ENCODE data around the gene SLC17A9. TPM values are rescaled to one million over a fixed set of nuclear protein-coding genes. Genes with fewer than 3 reads are reported as not detected.

The SLC17A9 gene
- total and polyA plus RNA-seq, 2 donors, result 3.2 to 8.9 TPM

DNA sequence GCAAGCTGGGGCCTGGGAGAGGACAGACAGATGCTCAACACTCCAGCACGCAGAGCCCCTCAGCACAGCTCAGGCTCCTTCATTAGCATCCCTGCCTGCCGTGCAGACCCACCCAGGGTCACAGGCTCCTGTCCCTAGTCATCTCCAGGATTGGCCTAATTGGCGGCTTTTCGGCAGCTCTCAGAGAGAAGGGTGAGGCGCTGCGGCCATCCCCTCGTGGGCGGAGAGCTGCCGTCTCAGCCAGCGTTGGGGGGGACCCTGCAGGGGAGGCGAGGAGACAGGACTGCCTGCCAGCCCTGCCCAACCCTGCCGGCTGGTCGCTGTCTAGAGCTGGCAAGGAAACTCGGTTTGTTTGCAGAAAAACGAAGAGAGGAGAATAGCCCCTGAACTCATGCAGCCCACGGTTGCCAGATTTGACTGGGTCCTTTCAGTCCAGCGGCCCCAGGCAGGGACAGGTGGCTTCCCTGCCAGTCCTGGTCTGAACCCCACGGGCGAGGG is 27.4 kb downstream of the SLC17A9 start:
- Histone ChIP-seq H3K4me1 (ENCODE audit: insufficient read depth) (no peaks in the 10 kb centered on the region), H3K27ac (ENCODE audit: low read depth) (no peak overlapping the region), H3K4me3 (ENCODE audit: low read depth, low read length) (no peak overlapping the region), H3K36me3 (ENCODE audit: insufficient read depth) (no peaks in the 10 kb centered on the region)
- DNase-seq (ENCODE audit: extremely low spot score), result no peak
- 11% methylated on average over 19 of the region's 19 CpGs for WGBS

DNA sequence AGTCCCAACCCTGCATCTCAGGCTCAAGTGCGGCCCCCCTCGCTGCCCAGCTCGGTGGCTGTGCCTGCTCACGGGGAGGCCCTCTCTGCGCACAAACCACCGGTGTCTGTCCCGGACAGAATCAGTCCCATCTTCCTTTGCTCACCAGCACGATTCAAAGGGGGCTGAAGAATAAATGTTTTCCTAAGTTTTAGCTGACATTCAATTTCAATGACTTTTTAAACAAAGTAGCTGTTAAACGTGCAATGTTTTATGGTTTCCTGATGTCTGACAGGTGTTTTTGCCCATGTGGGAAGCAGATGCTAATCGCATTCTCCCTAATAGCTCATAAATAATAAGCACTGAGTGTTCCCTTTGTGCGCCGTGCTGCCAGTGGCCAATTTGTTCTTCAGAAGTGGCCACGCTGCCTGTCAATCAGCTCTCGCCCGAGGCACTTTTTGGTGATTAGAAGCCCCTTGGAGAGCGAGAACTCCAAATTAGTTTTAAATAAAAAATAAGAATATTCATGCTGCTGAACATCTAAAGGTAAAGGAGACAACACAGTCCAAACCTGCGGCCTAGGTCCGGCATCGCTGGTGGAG is 28.0 kb downstream of the SLC17A9 start:
- no peaks in the 10 kb centered on the region for H3K36me3 ChIP-seq (ENCODE audit: insufficient read depth)

DNA sequence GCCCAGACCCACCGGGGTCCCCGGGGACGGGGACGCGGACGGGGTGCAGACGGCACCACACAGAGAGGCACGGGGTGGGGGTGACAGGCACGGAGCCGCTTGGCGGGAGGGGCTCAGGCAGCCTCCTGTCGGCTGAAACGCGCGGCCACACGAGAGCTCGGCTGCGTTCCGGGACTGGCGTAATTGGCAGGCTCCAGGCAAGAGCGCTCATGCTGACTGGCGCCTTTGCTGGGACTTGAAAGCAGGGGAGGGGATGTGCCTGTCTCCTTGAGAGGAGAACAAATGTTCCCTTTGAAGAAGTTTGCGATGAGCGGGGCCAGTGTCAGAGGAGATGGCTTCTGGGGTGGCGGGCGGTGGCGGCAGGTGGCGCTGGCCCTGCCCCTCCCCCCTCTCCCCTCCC is 28.5 kb downstream of the SLC17A9 start:
- Histone ChIP-seq H3K4me3 (ENCODE audit: low read depth, low read length) (no peak overlapping the region), H3K36me3 (ENCODE audit: insufficient read depth) (no peaks in the 10 kb centered on the region), H3K4me1 (ENCODE audit: insufficient read depth) (no peaks in the 10 kb centered on the region), H3K27ac (ENCODE audit: low read depth) (no peak overlapping the region)
- 27% methylated on average over 28 of the region's 28 CpGs for WGBS
- DNase-seq (ENCODE audit: extremely low spot score), result no peak

More for the DNA sequence above, 28.0 kb downstream of the SLC17A9 start:
- Histone ChIP-seq H3K4me1 (ENCODE audit: insufficient read depth) (no peaks in the 10 kb centered on the region), H3K4me3 (ENCODE audit: low read depth, low read length) (no peak overlapping the region), H3K27ac (ENCODE audit: low read depth) (no peak overlapping the region)
- WGBS, result 40% methylated on average over 19 of the region's 19 CpGs
- DNase-seq (ENCODE audit: extremely low spot score), result no peak

DNA sequence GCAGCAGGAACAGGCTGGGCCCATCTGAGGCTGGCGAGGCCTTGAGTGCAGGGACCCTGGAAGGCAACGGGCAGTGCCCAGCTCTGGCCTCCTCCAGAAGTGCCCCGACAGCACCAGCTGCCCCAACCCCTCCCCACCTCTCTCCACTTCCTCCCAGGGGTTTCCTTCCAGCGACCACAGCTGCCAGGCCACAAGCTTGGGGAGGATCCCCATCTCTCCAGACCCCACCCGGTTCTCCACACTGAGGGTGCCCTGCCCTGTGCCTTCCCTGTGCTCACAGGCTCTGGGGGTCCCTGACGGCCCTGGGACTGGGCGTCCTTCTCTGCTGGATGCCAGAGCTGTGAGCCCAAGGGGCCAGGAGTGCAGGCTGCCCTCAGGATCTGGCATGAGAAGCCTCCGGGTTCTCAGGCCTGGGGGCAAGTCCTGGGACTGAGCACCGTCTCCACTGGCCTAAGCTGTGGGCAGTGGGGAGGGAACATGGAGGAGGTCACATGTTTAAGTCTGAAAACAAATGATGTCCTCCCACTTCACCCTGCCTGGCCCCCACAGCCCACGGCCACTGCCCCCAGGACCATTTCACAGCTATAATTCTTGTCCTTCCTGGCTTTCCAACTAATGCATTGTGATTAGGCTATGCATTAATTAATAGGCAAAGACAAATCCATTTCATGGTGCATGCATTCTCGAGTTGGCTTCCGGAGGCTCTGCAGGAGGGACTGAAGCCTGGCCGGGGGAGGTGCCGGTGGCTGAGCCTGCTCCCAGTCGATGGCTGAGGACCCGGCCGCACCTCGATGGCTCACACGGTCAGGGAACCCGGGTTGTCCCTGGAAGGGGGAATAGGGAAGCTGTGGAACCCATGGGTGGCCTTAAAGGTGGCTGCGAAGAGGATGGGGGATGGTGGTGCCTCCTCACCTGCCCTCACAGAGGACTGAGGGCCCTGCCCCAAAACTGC is 29.9 kb downstream of the SLC17A9 start:
- no peaks in the 10 kb centered on the region for H3K4me1 ChIP-seq (ENCODE audit: insufficient read depth)
- no peak for DNase-seq (ENCODE audit: extremely low spot score)
- no peak overlapping the region for H3K4me3 ChIP-seq (ENCODE audit: low read depth, low read length)
- H3K27ac ChIP-seq (ENCODE audit: low read depth), result no peak overlapping the region
- WGBS, result 65% methylated on average over 20 of the region's 21 CpGs
- no peaks in the 10 kb centered on the region for H3K36me3 ChIP-seq (ENCODE audit: insufficient read depth)

DNA sequence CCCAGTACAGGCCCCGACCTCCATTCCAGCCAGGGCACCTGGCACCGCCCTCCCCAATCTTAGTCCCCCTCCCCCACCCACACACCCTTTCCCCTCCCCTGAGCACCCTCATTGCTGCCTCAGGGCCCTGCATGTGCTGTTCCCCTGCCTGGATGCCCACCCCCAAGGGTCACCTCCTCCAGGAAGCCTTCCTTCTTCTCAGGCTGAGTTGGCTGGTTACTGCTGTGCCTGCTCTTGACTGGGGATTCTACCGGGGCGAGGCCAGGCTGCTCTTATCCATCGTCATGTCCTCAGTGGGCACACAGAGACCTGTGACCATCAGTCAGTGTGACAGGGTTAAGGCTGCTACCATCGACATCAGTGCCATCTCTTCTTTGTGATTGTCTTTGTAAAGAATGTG is 30.7 kb downstream of the SLC17A9 start:
- no peak for DNase-seq (ENCODE audit: extremely low spot score)
- Histone ChIP-seq H3K4me1 (ENCODE audit: insufficient read depth) (no peaks in the 10 kb centered on the region), H3K27ac (ENCODE audit: low read depth) (no peak overlapping the region), H3K36me3 (ENCODE audit: insufficient read depth) (no peaks in the 10 kb centered on the region), H3K4me3 (ENCODE audit: low read depth, low read length) (no peak overlapping the region)
- WGBS, result 83% methylated on average over 6 of the region's 6 CpGs

DNA sequence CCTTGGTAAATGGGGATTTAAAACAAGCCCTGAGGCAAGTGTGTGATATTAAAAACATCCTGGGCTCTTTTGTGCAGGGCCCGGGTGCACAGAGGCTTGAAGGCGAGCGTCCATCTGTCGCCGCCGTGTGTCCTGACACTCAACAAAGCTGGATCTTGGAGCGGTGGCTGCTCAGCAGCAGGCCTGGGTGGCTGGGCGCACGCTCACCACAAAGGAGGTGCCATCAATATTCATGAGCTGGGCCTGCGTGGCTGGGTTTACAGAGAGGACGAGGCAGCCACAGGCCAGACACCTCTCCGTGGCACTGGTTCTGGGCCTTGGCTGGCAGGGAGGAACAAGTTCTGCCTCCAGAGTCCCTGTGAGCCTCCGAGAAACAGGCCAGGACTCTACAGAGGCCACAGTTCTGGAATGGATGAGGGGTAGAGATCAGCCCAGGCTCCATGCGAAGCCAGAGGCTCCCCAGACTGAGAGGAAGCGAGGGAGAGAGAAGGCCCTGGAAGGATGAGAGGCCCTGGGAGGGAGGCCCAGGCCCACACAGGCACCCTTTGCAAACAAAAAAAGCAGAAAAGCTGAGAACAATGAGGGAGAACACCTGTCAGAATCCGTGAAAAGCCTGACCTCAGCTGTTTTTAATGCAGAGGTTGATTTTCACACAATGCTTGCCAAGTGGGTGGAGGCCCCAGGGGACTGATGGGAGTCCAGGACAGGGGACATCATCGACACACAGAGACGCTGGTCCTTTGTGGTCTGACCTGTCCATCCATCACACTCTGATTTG is 32.3 kb downstream of the SLC17A9 start:
- no peak overlapping the region for H3K27ac ChIP-seq (ENCODE audit: low read depth)
- 71% methylated on average over 18 of the region's 18 CpGs for WGBS
- DNase-seq (ENCODE audit: extremely low spot score), result no peak
- H3K36me3 ChIP-seq (ENCODE audit: insufficient read depth), result no peaks in the 10 kb centered on the region
- no peak overlapping the region for H3K4me3 ChIP-seq (ENCODE audit: low read depth, low read length)
- H3K4me1 ChIP-seq (ENCODE audit: insufficient read depth), result no peaks in the 10 kb centered on the region

DNA sequence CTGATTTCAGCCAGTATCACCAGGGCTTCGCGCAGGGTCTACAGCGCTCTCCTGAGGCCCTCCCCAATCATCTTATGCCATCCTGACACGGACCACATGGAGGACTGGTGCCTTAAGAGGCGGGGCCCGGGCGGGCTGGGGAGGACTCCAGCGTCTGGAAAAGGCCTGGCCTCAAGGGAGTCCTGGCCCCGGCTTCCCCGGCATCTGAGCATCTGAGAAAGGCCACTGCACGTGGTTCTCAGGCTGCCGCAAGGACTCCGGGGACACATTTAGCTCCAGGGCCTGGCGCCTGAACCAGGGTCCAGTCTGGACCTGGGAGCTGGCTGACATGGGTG is 32.9 kb downstream of the SLC17A9 start:
- H3K4me1 ChIP-seq (ENCODE audit: insufficient read depth), result no peaks in the 10 kb centered on the region
- 57% methylated on average over 14 of the region's 14 CpGs for whole genome bisulfite sequencing
- H3K27ac ChIP-seq (ENCODE audit: low read depth), result no peak overlapping the region
- DNase-seq (ENCODE audit: extremely low spot score), result no peak
- H3K4me3 ChIP-seq (ENCODE audit: low read depth, low read length), result no peak overlapping the region
- H3K36me3 ChIP-seq (ENCODE audit: insufficient read depth), result no peaks in the 10 kb centered on the region

DNA sequence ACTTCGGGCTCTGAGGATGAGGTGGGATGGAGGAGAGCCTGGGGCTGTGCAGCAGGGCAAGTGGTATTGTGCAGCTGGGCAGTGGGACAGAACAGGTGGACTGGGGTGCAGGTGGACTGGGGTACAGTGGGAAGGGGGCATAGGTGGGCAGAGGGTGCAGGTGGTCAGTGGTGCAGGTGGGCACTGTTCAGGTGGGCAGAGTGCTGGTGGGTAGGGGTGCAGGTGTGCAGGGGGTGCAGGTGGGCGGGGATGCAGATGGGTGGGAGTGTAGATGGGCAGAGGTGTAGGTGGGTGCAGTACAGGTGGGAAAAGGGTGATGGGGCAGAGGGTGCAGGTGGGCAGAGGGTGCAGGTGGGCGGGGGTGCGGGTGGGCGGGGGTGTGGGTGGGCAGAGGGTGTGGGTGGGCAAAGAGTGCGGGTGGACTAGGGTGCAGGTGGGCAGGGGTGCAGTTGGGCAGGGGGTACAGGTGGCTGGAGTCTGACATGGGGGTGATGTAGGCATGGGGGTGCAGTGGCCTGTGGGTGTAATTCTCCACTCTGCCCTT is 33.8 kb downstream of the SLC17A9 start:
- no peak overlapping the region for H3K27ac ChIP-seq (ENCODE audit: low read depth)
- H3K36me3 ChIP-seq (ENCODE audit: insufficient read depth), result no peaks in the 10 kb centered on the region
- WGBS, result 82% methylated on average over 6 of the region's 6 CpGs
- no peak for DNase-seq (ENCODE audit: extremely low spot score)
- no peaks in the 10 kb centered on the region for H3K4me1 ChIP-seq (ENCODE audit: insufficient read depth)
- H3K4me3 ChIP-seq (ENCODE audit: low read depth, low read length), result no peak overlapping the region

DNA sequence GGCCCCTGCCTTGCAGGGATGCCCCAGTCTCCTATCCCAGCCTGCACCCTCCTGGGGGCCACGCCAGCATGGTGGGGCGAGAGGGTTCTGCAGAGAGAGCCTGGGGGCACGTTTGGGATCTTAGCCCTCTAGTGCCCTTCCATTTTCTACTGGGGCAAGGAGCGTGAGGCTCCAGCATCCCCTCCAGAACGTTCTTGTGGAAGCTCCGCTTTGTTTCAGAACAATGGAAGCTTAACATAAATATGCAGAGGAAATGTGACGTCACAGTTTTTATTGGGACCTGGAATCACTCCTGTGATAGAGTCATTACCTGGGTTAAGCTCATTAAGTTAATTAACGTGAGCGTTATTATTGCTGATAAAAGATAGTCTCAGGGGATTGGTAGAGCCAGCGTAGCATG is 34.6 kb downstream of the SLC17A9 start:
- DNase-seq (ENCODE audit: extremely low spot score), result no peak
- Histone ChIP-seq H3K27ac (ENCODE audit: low read depth) (no peak overlapping the region), H3K36me3 (ENCODE audit: insufficient read depth) (no peaks in the 10 kb centered on the region), H3K4me1 (ENCODE audit: insufficient read depth) (no peaks in the 10 kb centered on the region), H3K4me3 (ENCODE audit: low read depth, low read length) (no peak overlapping the region)
- WGBS, result 38% methylated on average over 10 of the region's 10 CpGs

DNA sequence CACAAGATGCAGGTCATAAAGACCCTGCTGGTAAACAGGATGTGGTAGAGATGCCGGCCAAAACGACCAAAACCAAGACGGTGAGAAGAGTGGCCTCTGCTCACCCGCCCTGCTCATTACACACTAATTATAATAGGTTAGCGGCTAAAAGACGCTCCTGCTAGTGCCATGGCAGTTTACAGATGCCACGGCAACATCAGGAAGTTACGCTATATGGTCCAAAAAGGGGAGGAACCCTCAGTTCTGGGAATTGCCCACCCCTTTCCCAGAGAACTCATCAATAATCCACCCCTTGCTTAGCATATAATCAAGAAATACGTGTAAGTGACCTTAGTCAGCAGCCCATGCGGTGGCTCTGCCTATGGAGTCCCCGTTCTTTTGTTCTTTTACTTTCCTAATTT is 36.7 kb downstream of the SLC17A9 start:
- WGBS, result 46% methylated on average over 11 of the region's 11 CpGs
- no peaks in the 10 kb centered on the region for H3K36me3 ChIP-seq (ENCODE audit: insufficient read depth)
- no peak for DNase-seq (ENCODE audit: extremely low spot score)
- H3K4me3 ChIP-seq (ENCODE audit: low read depth, low read length), result no peak overlapping the region
- no peak overlapping the region for H3K27ac ChIP-seq (ENCODE audit: low read depth)
- H3K4me1 ChIP-seq (ENCODE audit: insufficient read depth), result no peaks in the 10 kb centered on the region

DNA sequence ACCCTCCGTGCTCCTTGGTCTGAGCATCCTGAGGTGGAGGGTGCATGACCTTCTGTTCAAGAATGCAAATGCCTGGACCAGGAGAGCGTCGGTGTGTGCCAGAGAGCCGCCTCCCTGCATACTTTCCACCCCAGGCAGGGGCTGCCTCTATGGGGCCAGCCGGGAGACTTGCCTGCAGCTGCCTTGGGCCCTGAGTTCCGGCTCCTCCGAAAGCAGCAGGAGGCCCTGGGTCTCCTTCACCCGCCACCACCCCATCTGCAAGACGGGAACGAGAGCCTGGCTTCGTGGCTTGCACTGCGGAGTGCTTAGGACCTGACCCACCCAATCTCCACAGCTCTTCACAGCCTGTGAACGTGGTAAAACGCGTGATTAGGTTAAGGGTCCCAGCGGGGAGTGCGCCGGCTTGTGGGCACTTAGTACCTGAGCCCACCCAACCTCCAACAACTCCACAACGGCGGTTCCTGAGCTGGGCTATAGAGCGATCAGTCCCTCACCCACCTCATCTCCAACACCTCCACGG is 37.9 kb downstream of the SLC17A9 start:
- H3K36me3 ChIP-seq (ENCODE audit: insufficient read depth), result no peaks in the 10 kb centered on the region
- DNase-seq (ENCODE audit: extremely low spot score), result no peak
- H3K27ac ChIP-seq (ENCODE audit: low read depth), result no peak overlapping the region
- WGBS, result 65% methylated on average over 22 of the region's 22 CpGs
- H3K4me3 ChIP-seq (ENCODE audit: low read depth, low read length), result no peak overlapping the region
- no peaks in the 10 kb centered on the region for H3K4me1 ChIP-seq (ENCODE audit: insufficient read depth)

DNA sequence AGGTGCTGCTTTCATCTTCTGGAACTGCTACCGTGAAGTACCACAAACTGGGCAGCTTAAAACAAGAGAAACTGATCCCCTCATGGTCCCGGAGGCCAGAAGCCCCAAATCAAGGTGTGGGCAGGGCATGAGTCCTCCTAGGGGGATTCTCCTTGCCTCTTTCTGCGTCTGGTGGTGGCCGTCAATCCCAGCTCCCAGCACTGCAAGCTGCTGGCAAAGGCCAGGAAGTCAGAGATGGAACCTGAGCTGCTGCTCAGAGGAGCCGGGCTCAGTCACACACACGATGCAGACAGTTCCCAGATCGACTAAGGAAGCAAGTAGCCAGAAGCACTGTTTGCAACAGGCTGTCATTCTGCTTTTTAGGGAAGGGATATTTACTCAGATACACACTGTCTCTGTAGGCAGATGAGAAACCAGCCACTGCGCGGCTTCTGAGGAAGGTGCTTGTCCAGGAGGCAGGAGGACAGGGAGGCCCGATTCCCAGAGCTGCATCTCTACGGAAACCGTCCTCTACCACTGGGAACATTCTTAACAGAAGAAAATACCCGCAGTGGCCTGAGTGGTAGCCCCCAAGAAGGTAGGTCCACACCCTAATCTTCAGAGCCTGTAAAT is 38.8 kb downstream of the SLC17A9 start:
- H3K4me1 ChIP-seq (ENCODE audit: insufficient read depth), result no peaks in the 10 kb centered on the region
- H3K36me3 ChIP-seq (ENCODE audit: insufficient read depth), result no peaks in the 10 kb centered on the region
- no peak overlapping the region for H3K27ac ChIP-seq (ENCODE audit: low read depth)
- no peak for DNase-seq (ENCODE audit: extremely low spot score)
- H3K4me3 ChIP-seq (ENCODE audit: low read depth, low read length), result no peak overlapping the region
- 62% methylated on average over 13 of the region's 13 CpGs for WGBS

DNA sequence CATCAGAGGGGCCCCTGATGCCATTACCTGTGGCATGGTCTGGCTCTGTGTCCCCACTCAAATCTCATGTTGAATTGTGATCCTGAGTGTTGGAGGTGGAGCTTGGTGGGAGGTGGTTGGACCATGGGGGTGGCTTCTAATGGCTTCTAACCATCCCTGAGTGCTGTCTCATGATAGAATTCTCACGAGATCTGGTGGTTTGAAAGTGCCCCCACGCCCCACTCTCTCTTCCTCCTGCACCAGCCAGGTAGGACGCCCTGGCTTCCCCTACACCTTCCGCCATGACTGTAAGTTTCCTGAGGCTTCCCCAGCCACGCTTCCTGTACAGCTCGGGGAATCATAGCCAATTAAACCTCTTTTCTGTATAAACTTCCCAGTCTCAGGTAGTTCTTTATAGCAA is 39.4 kb downstream of the SLC17A9 start:
- H3K4me1 ChIP-seq (ENCODE audit: insufficient read depth), result no peaks in the 10 kb centered on the region
- 79% methylated on average over 6 of the region's 6 CpGs for whole genome bisulfite sequencing
- no peak overlapping the region for H3K4me3 ChIP-seq (ENCODE audit: low read depth, low read length)
- no peak for DNase-seq (ENCODE audit: extremely low spot score)
- H3K36me3 ChIP-seq (ENCODE audit: insufficient read depth), result no peaks in the 10 kb centered on the region
- no peak overlapping the region for H3K27ac ChIP-seq (ENCODE audit: low read depth)
